Hepatocyte (in vitro differentiated cells): ENCODE measurements around the gene GABRB2. TPM values are rescaled to one million over a fixed set of nuclear protein-coding genes. Genes with fewer than 3 reads are reported as not detected.
A peak's percentile ranks its signal among the peaks of the same experiment; 100 is the strongest.
"Not testable (repeated sequence)": the region's sequence is repeated elsewhere in the genome, so short reads cannot be mapped to it uniquely, and the experiment has no call there.

Experiments used
- DNase-seq: peaks from one replicate; pipeline ENCODE4 v3.0.0-alpha.2; 2016; ENCODE audit warnings: low spot score
- H2AFZ ChIP-seq: fragments of 200-600 bp; sonication (generic); 2 replicates; pipeline ENCODE4 v1.6.0; 2016; ENCODE audit warnings: antibody characterized with exemption, mild to moderate bottlenecking
- H3K27ac ChIP-seq: fragments of 200-600 bp; sonication (generic); 2 replicates; pipeline ENCODE4 v1.5.1; 2016; ENCODE audit warnings: mild to moderate bottlenecking
- H3K27me3 ChIP-seq: fragments of 200-600 bp; sonication (generic); 2 replicates; pipeline ENCODE4 v1.6.1; 2016
- H3K36me3 ChIP-seq: fragments of 200-600 bp; sonication (generic); replicated peaks from 2 replicates; pipeline ENCODE4 v1.5.1; 2016; ENCODE audit warnings: low read depth; ENCODE audit not compliant: insufficient read depth
- H3K4me1 ChIP-seq: fragments of 200-600 bp; sonication (generic); 2 replicates; pipeline ENCODE4 v1.5.1; 2016; ENCODE audit warnings: mild to moderate bottlenecking, moderate library complexity; ENCODE audit not compliant: insufficient read depth
- H3K4me2 ChIP-seq: fragments of 200-600 bp; sonication (generic); 2 replicates; pipeline ENCODE4 v1.6.0; 2016
- H3K4me3 ChIP-seq: fragments of 200-600 bp; sonication (generic); 2 replicates; pipeline ENCODE4 v1.5.1; 2016; ENCODE audit warnings: mild to moderate bottlenecking
- H3K79me2 ChIP-seq: fragments of 200-600 bp; sonication (generic); 2 replicates; pipeline ENCODE4 v1.6.0; 2017; ENCODE audit warnings: mild to moderate bottlenecking
- H3K9me2 ChIP-seq: fragments of 200-600 bp; sonication (generic); replicated peaks from 2 replicates; pipeline ENCODE4 v1.6.0; 2017; ENCODE audit warnings: mild to moderate bottlenecking; ENCODE audit not compliant: insufficient read depth
- H3K9me3 ChIP-seq: fragments of 200-600 bp; sonication (generic); 2 replicates; pipeline ENCODE4 v1.5.1; 2016; ENCODE audit warnings: low read depth, mild to moderate bottlenecking
- H4K20me1 ChIP-seq: fragments of 200-600 bp; sonication (generic); 2 replicates; pipeline ENCODE4 v1.6.0; 2016; ENCODE audit warnings: mild to moderate bottlenecking; ENCODE audit not compliant: insufficient read depth, poor library complexity, severe bottlenecking
- EZH2 ChIP-seq: fragments of 200-600 bp; sonication (generic); IDR thresholded peaks from 2 replicates; pipeline ENCODE4 v1.6.1; 2016; ENCODE audit warnings: antibody characterized with exemption, mild to moderate bottlenecking, borderline replicate concordance
- EZH2phosphoT487 ChIP-seq: fragments of 200-600 bp; sonication (generic); IDR thresholded peaks from one replicate; pipeline ENCODE4 v1.6.1; 2018; ENCODE audit warnings: antibody characterized with exemption, mild to moderate bottlenecking, low read depth, moderate library complexity; ENCODE audit not compliant: unreplicated experiment, severe bottlenecking
- WGBS: methylation state at CpG from one replicate; pipeline ENCODE4 v1.1.6; 2016; ENCODE audit warnings: low lambda C conversion rate; ENCODE audit errors: missing lambda C conversion rate; 5-methylcytosine and 5-hydroxymethylcytosine counted together
- polyA plus RNA-seq: library from polyadenylated mRNA; unstranded; fragments of >200 nt; fragmentation: Nextera tagmentation; extraction: Ambion mirVana; gene quantifications from 2 replicates; pipeline ENCODE4 v1.2.1, GENCODE V29; 2016
- total RNA-seq: library from RNA; depleted of rRNA; stranded (reverse); fragments of >200 nt; gene quantifications from 2 replicates; pipeline ENCODE4 v1.2.3, GENCODE V29; 2014
- TF ChIP-seq, protein P1 (sequence below): fragments of 200-600 bp; sonication (generic); IDR thresholded peaks from 2 replicates; pipeline ENCODE4 v1.5.1; 2016; ENCODE audit warnings: antibody characterized with exemption, mild to moderate bottlenecking; ENCODE audit not compliant: poor library complexity

The GABRB2 gene
- total and polyA plus RNA-seq, 2 experiments from 2014 or later, result 0.16 to 0.53 TPM

DNA sequence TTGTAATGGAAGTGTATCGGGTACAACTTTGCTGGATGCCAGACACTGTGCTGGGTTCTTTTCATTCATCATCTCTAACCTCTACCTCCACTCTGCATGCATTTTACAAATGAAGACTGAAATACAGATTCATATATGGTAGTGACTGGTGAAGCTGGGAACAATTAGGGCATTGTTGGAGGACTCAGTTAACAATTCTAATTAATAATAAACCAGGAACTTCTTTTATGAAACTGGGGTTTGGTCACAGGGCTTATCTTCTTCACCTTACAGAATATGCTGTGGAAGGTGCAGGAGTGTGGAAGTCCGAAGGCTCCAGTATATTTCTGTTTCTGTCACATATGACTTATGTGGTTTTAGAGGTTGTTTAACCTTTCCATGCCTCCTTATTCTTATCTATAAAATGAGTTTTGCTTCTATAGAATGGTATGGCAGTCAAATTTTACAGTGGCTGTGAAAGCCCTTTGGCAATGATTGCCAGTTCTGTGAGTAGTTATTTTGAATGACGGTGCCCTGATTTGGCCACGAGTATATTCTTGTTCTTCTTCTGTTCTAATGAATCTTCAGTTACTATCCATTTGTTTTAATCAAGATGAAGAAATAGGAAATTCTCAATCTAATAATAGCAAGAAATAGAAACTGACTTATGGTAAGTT lies 284.7 kb downstream of the GABRB2 start:
- no peaks in the 10 kb centered on the region for H3K27me3 ChIP-seq
- no peak overlapping the region for H3K27ac ChIP-seq

DNA sequence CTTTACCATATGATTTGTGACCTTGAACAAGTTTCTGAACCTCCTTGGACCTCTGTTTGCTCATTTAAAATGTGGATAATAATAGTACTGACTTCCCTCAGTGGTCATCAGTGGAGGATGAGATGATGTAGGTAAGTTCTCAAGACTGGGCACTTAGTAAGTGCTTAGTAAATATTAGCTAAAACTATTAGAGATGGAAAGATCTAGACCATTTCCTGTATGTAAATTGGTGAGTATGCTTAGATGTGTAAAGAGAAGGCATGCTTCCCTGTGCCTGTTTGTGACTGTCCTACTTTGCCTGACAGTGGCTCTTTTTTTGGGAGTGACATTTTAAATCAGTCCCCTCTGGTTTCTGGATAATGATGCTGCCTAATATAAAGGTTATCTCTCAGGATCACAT lies 288.1 kb downstream of the GABRB2 start:
- no peaks in the 10 kb centered on the region for H3K27me3 ChIP-seq
- H3K4me1 ChIP-seq, result peaks cover 3% of the 10 kb centered on the region
- TF ChIP-seq EZH2phosphoT487 (no peak), EZH2 (no peak)
- TF ChIP-seq, protein P1, sequence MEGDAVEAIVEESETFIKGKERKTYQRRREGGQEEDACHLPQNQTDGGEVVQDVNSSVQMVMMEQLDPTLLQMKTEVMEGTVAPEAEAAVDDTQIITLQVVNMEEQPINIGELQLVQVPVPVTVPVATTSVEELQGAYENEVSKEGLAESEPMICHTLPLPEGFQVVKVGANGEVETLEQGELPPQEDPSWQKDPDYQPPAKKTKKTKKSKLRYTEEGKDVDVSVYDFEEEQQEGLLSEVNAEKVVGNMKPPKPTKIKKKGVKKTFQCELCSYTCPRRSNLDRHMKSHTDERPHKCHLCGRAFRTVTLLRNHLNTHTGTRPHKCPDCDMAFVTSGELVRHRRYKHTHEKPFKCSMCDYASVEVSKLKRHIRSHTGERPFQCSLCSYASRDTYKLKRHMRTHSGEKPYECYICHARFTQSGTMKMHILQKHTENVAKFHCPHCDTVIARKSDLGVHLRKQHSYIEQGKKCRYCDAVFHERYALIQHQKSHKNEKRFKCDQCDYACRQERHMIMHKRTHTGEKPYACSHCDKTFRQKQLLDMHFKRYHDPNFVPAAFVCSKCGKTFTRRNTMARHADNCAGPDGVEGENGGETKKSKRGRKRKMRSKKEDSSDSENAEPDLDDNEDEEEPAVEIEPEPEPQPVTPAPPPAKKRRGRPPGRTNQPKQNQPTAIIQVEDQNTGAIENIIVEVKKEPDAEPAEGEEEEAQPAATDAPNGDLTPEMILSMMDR, result no peak
- no peaks in the 10 kb centered on the region for H4K20me1 ChIP-seq
- DNase-seq, result no peak
- H3K4me2 ChIP-seq, result no peak overlapping the region
- no peaks in the 10 kb centered on the region for H3K9me3 ChIP-seq
- no peak overlapping the region for H2AFZ ChIP-seq
- H3K9me2 ChIP-seq, result no peaks in the 10 kb centered on the region
- no peak overlapping the region for H3K4me3 ChIP-seq
- no peaks in the 10 kb centered on the region for H3K36me3 ChIP-seq
- H3K27ac ChIP-seq, result no peak overlapping the region
- H3K79me2 ChIP-seq, result no peaks in the 10 kb centered on the region

More for the DNA sequence above, 284.7 kb downstream of the GABRB2 start:
- Histone ChIP-seq H4K20me1 (no peaks in the 10 kb centered on the region), H3K4me1 (peaks cover 3% of the 10 kb centered on the region), H2AFZ (no peak overlapping the region), H3K79me2 (no peaks in the 10 kb centered on the region), H3K36me3 (no peaks in the 10 kb centered on the region), H3K4me3 (no peak overlapping the region), H3K4me2 (no peak overlapping the region), H3K9me2 (no peaks in the 10 kb centered on the region), H3K9me3 (no peaks in the 10 kb centered on the region)
- WGBS, result 83% methylated on average over 4 of the region's 4 CpGs
- no peak for TF ChIP-seq EZH2
- TF ChIP-seq, protein P1, result no peak
- no peak for TF ChIP-seq EZH2phosphoT487
- no peak for DNase-seq

DNA sequence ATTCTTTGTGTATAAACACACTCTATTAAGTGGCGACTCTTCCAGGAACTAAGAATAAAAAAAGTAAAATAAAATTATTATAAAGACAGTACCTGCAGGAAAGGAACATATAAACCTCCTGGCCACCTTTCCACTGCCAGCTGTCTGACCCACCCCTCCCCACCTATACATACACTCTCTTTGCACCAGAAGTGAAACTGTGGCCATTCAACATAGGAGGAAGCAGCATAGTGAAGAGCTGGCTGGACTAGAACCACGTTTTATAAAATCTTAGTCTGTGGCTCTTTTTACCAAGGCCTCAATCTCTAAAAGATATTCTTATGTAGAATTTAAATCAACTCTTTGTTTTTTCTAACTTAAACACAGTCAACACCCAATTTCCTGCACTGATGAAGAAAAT lies 289.6 kb downstream of the GABRB2 start:
- no peak overlapping the region for H3K4me2 ChIP-seq
- no peaks in the 10 kb centered on the region for H3K36me3 ChIP-seq
- H3K9me3 ChIP-seq, result no peaks in the 10 kb centered on the region
- 96% methylated on average over 2 of the region's 2 CpGs for WGBS
- no peaks in the 10 kb centered on the region for H3K27me3 ChIP-seq
- no peaks in the 10 kb centered on the region for H3K4me1 ChIP-seq
- DNase-seq, result no peak
- H2AFZ ChIP-seq, result no peak overlapping the region
- H3K4me3 ChIP-seq, result no peak overlapping the region
- H3K79me2 ChIP-seq, result no peaks in the 10 kb centered on the region
- H3K9me2 ChIP-seq, result no peaks in the 10 kb centered on the region
- H4K20me1 ChIP-seq, result no peaks in the 10 kb centered on the region
- H3K27ac ChIP-seq, result no peak overlapping the region
- TF ChIP-seq EZH2phosphoT487, result no peak
- TF ChIP-seq, protein P1, result no peak
- TF ChIP-seq EZH2, result no peak

DNA sequence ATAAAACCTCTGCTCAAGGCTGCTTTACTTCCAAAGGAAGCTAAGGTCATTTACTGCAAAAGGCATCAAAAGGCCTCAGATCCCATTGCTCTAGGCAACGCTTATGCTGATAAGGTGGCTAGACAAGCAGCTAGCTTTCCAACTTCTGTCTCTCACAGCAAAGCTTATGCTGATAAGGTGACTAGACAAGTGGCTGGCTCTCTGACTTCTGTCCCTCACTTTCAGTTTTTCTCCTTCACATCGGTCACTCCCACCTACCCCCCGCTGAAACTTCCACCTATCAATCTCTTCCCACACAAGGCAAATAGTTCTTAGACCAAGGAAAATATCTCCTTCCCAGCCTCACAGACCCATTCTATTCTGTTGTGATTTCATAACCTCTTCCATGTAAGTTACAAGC lies 293.6 kb downstream of the GABRB2 start:
- H3K9me2 ChIP-seq, H3K4me3 ChIP-seq, H3K79me2 ChIP-seq, H3K4me2 ChIP-seq, H3K27ac ChIP-seq, H3K36me3 ChIP-seq, H2AFZ ChIP-seq, H4K20me1 ChIP-seq, H3K4me1 ChIP-seq, H3K27me3 ChIP-seq, H3K9me3 ChIP-seq: not testable (repeated sequence)
- peak; percentile 6 for DNase-seq
- 20% methylated on average over 3 of the region's 3 CpGs for WGBS
